ENCODE measurements around the gene INTS2. TPM values are rescaled to one million over a fixed set of nuclear protein-coding genes. Genes with fewer than 3 reads are reported as not detected.

The INTS2 gene
- polyA plus RNA-seq, 1 donor (not counting 4 experiments of a cell fraction or from before 2014, with no cell fraction given), result 10.4 TPM

- Histone ChIP-seq H3K4me3 (ENCODE audit: control insufficient read depth in 2 of 3, extremely low read depth in 1 of 3, insufficient read depth in 2 of 3, low read depth in 1 of 3, low read length in 3 of 3) (no peak overlapping the region), H2AFZ (ENCODE audit: control insufficient read depth, low read length) (no peak overlapping the region), H4K20me1 (ENCODE audit: control insufficient read depth, extremely low read depth, insufficient read depth, low read length) (no peaks in the 10 kb centered on the region), H3K4me2 (ENCODE audit: control insufficient read depth, extremely low read depth, insufficient read depth, low read depth, low read length) (no peak overlapping the region), H3K9ac (ENCODE audit: control insufficient read depth, extremely low read depth, insufficient read depth, low read length) (no peak overlapping the region), H3K79me2 (ENCODE audit: control insufficient read depth, insufficient read depth, low read length) (no peaks in the 10 kb centered on the region), H3K36me3 (ENCODE audit: control insufficient read depth in 2 of 2, extremely low read depth in 1 of 2, insufficient read depth in 2 of 2, low read length in 2 of 2) (no peaks in the 10 kb centered on the region), H3K9me1 (ENCODE audit: control insufficient read depth, extremely low read depth, insufficient read depth, low read length) (no peaks in the 10 kb centered on the region), H3K9me3 (ENCODE audit: control insufficient read depth, low read depth, low read length) (no peaks in the 10 kb centered on the region), H3K27ac (ENCODE audit: control insufficient read depth, insufficient read depth, low read length) (no peak overlapping the region), H3K4me1 (ENCODE audit: control insufficient read depth, extremely low read depth, insufficient read depth, low read length) (peaks cover 7% of the 10 kb centered on the region), H3K27me3 (ENCODE audit: control insufficient read depth, extremely low read depth, insufficient read depth, low read length) (no peaks in the 10 kb centered on the region)
- no peak for TF ChIP-seq CTCF (optimal IDR thresholded peaks at IDR 0.05 in 1 of 3, IDR thresholded peaks at IDR 0.05 in 1 of 3, conservative IDR thresholded peaks at IDR 0.05 in 1 of 3; ENCODE audit: extremely low read depth in 1 of 3, insufficient read depth in 2 of 3, low read length in 3 of 3)
- no peak for TF ChIP-seq EZH2 (IDR thresholded peaks at IDR 0.05; ENCODE audit: low read length)
- FAIRE-seq (no peak), DNase-seq (ENCODE audit: low read depth, low spot score) (no peak)
- dilution Hi-C loops (cut with MboI; ENCODE audit: extremely low pct_ligation_motif_present, low sequenced_read_pairs), result no loop called here
These were observed 95.3 kb downstream of the INTS2 start for GRCh38 chr17:61832463-61832862.

GRCh38 chr17:61831099-61831498 is 96.7 kb downstream of the INTS2 start:
- H3K9me3 ChIP-seq (ENCODE audit: control insufficient read depth, low read depth, low read length), result no peaks in the 10 kb centered on the region
- no peak overlapping the region for H3K4me3 ChIP-seq (ENCODE audit: control insufficient read depth in 2 of 3, extremely low read depth in 1 of 3, insufficient read depth in 2 of 3, low read depth in 1 of 3, low read length in 3 of 3)
- no peak for FAIRE-seq
- H3K4me1 ChIP-seq (ENCODE audit: control insufficient read depth, extremely low read depth, insufficient read depth, low read length), result peaks cover 7% of the 10 kb centered on the region
- dilution Hi-C loops (cut with MboI; ENCODE audit: extremely low pct_ligation_motif_present, low sequenced_read_pairs), result no loop called here
- no peak overlapping the region for H3K27ac ChIP-seq (ENCODE audit: control insufficient read depth, insufficient read depth, low read length)
- H3K79me2 ChIP-seq (ENCODE audit: control insufficient read depth, insufficient read depth, low read length), result no peaks in the 10 kb centered on the region
- H3K27me3 ChIP-seq (ENCODE audit: control insufficient read depth, extremely low read depth, insufficient read depth, low read length), result no peaks in the 10 kb centered on the region
- no peak for TF ChIP-seq EZH2 (IDR thresholded peaks at IDR 0.05; ENCODE audit: low read length)
- TF ChIP-seq CTCF (optimal IDR thresholded peaks at IDR 0.05 in 1 of 3, IDR thresholded peaks at IDR 0.05 in 1 of 3, conservative IDR thresholded peaks at IDR 0.05 in 1 of 3; ENCODE audit: extremely low read depth in 1 of 3, insufficient read depth in 2 of 3, low read length in 3 of 3), result no peak
- H3K4me2 ChIP-seq (ENCODE audit: control insufficient read depth, extremely low read depth, insufficient read depth, low read depth, low read length), result no peak overlapping the region
- H3K9ac ChIP-seq (ENCODE audit: control insufficient read depth, extremely low read depth, insufficient read depth, low read length), result no peak overlapping the region
- no peak for DNase-seq (ENCODE audit: low read depth, low spot score)
- H2AFZ ChIP-seq (ENCODE audit: control insufficient read depth, low read length), result no peak overlapping the region
- H3K9me1 ChIP-seq (ENCODE audit: control insufficient read depth, extremely low read depth, insufficient read depth, low read length), result no peaks in the 10 kb centered on the region
- no peaks in the 10 kb centered on the region for H3K36me3 ChIP-seq (ENCODE audit: control insufficient read depth in 2 of 2, extremely low read depth in 1 of 2, insufficient read depth in 2 of 2, low read length in 2 of 2)
- H4K20me1 ChIP-seq (ENCODE audit: control insufficient read depth, extremely low read depth, insufficient read depth, low read length), result no peaks in the 10 kb centered on the region
